ENCODE data around the gene CMKLR1.

DNA sequence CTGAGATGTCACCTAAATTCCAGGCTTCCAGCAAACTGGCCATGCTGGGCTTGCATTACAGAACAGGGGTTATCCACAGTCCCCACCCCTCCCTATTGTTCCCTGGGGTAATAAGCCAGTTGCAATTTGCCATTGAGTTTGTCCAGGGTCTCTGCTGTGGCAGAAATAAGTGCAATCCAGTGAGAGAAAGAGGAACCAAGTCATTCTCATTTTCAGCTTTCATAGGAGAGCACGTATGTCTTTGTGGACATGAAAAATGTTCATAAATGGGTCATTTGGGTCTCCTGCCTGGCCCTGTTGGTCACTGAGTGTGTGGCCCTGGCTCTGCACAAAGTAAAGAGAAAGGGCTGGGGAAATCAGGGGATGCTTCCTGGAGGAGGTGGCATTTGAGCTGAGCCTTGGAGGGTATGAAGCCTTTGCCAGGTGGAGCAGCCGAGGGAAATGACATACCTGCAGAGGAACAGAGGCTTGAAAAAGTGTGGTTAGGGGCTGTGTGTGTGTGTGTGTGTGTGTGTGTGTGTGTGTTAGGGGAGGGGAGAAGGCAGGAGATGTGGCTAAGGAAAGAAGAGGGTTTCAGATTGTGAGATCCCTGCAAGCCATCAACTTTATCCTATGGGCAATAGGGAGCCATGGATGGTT, 29.3 kb downstream of the CMKLR1 start:
- TF ChIP-seq, protein P1, sequence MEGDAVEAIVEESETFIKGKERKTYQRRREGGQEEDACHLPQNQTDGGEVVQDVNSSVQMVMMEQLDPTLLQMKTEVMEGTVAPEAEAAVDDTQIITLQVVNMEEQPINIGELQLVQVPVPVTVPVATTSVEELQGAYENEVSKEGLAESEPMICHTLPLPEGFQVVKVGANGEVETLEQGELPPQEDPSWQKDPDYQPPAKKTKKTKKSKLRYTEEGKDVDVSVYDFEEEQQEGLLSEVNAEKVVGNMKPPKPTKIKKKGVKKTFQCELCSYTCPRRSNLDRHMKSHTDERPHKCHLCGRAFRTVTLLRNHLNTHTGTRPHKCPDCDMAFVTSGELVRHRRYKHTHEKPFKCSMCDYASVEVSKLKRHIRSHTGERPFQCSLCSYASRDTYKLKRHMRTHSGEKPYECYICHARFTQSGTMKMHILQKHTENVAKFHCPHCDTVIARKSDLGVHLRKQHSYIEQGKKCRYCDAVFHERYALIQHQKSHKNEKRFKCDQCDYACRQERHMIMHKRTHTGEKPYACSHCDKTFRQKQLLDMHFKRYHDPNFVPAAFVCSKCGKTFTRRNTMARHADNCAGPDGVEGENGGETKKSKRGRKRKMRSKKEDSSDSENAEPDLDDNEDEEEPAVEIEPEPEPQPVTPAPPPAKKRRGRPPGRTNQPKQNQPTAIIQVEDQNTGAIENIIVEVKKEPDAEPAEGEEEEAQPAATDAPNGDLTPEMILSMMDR (IDR thresholded peaks at IDR 0.05; ENCODE audit: insufficient read depth, low read length), result no peak
- TF ChIP-seq POLR2AphosphoS5 (IDR thresholded peaks at IDR 0.05; ENCODE audit: low read depth) (no peak), GABPA (IDR thresholded peaks at IDR 0.05; ENCODE audit: low read depth) (no peak), SPI1 (IDR thresholded peaks at IDR 0.05; ENCODE audit: borderline replicate concordance, low read depth) (no peak)
- TF ChIP-seq, protein P2, sequence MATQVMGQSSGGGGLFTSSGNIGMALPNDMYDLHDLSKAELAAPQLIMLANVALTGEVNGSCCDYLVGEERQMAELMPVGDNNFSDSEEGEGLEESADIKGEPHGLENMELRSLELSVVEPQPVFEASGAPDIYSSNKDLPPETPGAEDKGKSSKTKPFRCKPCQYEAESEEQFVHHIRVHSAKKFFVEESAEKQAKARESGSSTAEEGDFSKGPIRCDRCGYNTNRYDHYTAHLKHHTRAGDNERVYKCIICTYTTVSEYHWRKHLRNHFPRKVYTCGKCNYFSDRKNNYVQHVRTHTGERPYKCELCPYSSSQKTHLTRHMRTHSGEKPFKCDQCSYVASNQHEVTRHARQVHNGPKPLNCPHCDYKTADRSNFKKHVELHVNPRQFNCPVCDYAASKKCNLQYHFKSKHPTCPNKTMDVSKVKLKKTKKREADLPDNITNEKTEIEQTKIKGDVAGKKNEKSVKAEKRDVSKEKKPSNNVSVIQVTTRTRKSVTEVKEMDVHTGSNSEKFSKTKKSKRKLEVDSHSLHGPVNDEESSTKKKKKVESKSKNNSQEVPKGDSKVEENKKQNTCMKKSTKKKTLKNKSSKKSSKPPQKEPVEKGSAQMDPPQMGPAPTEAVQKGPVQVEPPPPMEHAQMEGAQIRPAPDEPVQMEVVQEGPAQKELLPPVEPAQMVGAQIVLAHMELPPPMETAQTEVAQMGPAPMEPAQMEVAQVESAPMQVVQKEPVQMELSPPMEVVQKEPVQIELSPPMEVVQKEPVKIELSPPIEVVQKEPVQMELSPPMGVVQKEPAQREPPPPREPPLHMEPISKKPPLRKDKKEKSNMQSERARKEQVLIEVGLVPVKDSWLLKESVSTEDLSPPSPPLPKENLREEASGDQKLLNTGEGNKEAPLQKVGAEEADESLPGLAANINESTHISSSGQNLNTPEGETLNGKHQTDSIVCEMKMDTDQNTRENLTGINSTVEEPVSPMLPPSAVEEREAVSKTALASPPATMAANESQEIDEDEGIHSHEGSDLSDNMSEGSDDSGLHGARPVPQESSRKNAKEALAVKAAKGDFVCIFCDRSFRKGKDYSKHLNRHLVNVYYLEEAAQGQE (IDR thresholded peaks at IDR 0.05; ENCODE audit: insufficient replicate concordance, low read depth), result no peak
